GM19397 (cell line): ENCODE data around the gene ELF1.
"Not testable (repeated sequence)": the region's sequence is repeated elsewhere in the genome, so short reads cannot be mapped to it uniquely, and the experiment has no call there.

Source experiments
- ATAC-seq: cut with Tn5 transposase; IDR thresholded peaks from one replicate; pipeline ENCODE4 v1.9.1; 2021; ENCODE audit warnings: mild to moderate bottlenecking, moderate library complexity; ENCODE audit not compliant: unreplicated experiment

The ELF1 gene

GRCh38 chr13:40983259-40983658, 35.9 kb downstream of the ELF1 start:
- no peak for ATAC-seq

- ATAC-seq = peak; percentile 49
Measured at GRCh38 chr13:40982772-40983171, 36.3 kb downstream of the ELF1 start.

DNA sequence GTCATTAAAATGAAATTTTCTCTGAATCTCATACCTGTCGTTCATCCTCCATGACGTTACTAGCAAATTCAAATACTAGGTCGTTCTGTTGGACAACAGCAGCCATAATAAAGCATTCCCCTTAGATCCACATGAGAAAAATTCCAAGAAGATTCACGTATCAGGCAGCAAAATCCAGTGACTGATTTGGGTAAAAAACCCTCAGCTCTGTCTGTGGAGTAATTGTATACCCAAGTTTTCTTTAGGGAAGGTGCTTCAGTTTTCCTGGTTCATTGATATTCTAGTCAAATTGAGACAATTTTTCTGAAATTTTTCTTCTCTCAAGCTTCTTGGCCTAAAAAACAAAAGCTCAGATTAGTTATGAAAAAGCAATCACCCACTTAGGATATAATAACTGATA, 37.2 kb downstream of the ELF1 start:
- ATAC-seq = no peak

GRCh38 chr13:40981361-40981760, 37.8 kb downstream of the ELF1 start:
- ATAC-seq = no peak

DNA sequence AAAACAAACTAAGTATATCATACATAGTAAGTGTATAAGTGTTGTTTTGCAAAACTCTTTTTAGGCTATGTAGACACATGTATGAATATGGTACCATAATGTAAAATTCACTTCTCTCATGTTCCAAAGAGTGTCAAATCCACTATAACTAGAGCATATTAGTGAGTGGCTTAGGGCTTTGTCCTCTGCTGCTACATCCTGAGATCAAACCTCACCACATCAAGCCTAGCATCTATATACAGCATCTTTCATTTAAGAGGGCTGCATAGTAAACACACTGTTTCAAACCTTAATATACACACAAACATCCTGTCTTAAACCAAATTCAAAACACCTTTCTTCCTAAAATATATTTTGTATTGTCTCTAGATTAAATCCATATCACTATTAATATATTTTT, 38.7 kb downstream of the ELF1 start:
- no peak for ATAC-seq

- no peak for ATAC-seq
Measured at GRCh38 chr13:40979232-40979631, 39.9 kb downstream of the ELF1 start.

GRCh38 chr13:40978109-40978508, 41.0 kb downstream of the ELF1 start:
- not testable (repeated sequence) for ATAC-seq

- ATAC-seq = no peak
Measured at GRCh38 chr13:40975441-40975840, 43.7 kb downstream of the ELF1 start.

GRCh38 chr13:40974460-40975407, 44.4 kb downstream of the ELF1 start:
- peak; percentile 71 for ATAC-seq

DNA sequence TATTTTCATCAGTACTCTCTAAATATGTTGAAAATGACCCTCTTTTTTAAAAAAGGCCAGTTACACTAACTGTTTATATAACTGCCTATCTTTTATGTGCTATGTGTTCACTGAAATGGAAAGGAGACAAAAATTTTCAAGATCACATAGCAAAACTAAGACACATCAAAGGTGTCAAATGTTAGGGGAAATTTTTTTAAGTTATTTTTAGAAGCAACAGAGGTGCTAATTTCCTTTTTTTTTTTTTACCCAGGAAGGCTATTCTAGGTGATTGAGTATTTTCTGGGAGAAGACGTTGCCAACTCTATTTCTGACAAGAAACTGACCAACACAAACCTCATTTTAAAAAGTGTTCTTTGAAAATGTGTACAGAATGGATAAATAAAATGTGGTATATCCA, 45.7 kb downstream of the ELF1 start:
- ATAC-seq = no peak

DNA sequence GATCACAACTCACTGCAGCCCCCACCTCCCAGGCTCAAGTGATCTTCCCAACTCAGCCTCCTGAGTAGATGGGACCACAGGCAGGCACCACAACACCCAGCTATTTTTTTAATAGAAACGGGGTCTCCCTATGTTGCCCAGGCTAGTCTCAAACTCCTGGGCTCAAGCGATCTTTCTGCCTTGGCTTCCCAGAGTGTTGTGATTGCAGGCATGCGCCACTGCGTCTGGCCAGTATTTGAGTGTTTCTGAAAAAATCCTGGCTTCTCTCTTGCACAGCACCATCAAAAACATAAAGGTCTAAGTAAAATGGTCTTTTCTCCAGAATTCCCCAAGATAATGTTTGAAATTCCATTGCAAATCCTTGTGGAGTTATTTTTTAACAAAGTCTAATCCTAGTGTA, 47.8 kb downstream of the ELF1 start:
- no peak for ATAC-seq

DNA sequence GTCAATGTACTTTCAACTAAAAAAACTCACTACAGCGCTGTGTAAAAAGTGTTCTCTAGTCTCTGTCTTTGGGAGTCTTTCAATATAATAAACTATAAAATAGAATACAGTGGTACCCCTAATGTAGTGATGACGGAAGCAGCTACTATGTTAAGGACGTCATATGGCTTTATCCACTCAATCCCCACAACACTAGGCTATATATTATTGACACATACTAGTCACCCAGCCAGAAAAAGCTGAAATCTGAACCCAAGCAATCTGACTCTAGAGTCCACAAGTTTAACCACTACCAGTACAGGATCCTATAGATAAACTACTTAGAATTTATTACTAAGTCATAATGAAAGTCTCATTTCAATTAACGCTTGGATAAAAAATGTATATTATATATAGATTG, 48.3 kb downstream of the ELF1 start:
- ATAC-seq = no peak

GRCh38 chr13:40969169-40969901, 49.8 kb downstream of the ELF1 start:
- ATAC-seq = peak; percentile 77

- no peak for ATAC-seq
Measured at GRCh38 chr13:40968416-40969000, 50.6 kb downstream of the ELF1 start.

- ATAC-seq = no peak
Measured at GRCh38 chr13:40966298-40966697, 52.8 kb downstream of the ELF1 start.

GRCh38 chr13:40963927-40964326, 55.2 kb downstream of the ELF1 start:
- no peak for ATAC-seq

DNA sequence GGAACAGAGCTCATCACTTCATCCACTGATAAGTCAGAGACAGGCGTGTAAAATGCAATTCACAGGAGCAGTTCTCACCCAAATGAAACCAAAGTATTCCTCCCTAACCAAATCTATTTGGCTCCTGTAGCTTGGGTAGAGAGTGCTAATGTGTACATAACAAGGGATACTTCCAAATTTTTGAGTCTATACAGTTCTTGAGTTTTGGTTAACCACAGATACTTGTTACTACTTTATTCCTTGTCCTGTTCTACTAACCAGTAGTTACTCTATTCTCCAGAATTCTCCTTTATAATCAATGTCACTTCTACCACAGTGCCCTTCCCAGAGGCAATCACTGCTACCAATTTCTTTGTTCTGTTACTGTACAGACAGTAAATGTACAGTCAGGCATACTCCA, 57.3 kb downstream of the ELF1 start:
- no peak for ATAC-seq

DNA sequence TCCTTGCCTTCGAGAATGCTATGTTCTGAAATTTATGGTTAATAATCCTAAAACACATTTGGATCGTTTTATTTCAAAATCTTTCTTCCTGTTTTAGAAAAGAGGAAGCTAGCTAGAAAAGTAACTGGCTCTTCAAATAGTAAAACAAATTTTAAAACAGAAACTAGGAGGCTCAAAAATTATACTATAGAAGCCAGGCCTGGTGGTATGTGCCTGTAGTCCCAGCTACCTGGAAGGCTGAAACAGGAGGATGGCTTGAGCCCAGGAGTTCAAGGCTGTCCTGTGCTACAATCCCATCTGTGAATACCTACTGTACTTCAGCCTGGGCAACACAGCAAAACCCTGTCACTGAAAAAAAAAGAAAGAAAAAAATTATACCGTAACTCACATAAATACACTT, 57.9 kb downstream of the ELF1 start:
- no peak for ATAC-seq

GRCh38 chr13:40960716-40961115, 58.4 kb downstream of the ELF1 start:
- no peak for ATAC-seq

- ATAC-seq = no peak
Measured at GRCh38 chr13:40958655-40959054, 60.5 kb downstream of the ELF1 start.

GRCh38 chr13:40946485-40946884, 72.6 kb downstream of the ELF1 start:
- ATAC-seq = no peak

GRCh38 chr13:40943073-40943472, 76.0 kb downstream of the ELF1 start:
- no peak for ATAC-seq
